K562 (cell line): Measurements from ENCODE around the gene RCE1. TPM values are rescaled to one million over a fixed set of nuclear protein-coding genes. Genes with fewer than 3 reads are reported as not detected.

Source experiments
- ATF1 ChIP-seq, 2 experiments: fragments of 450-650 bp in 1 of 2; IDR thresholded peaks; 2 replicates each; pipeline ENCODE4 v1.6.1; 2016; ENCODE audit warnings: missing compliant biosample characterization in 1 of 2, missing genetic modification characterization in 1 of 2
- BACH1 ChIP-seq: fragments of 200-800 bp; sonication (Bioruptor generic); IDR thresholded peaks from 2 replicates; pipeline ENCODE4 v1.6.1; 2016; ENCODE audit warnings: missing genetic modification characterization, missing compliant biosample characterization
- COPS2 ChIP-seq: fragments of 450-650 bp; conservative IDR thresholded peaks from 2 replicates; pipeline ENCODE4 v1.6.1; 2016; ENCODE audit warnings: mild to moderate bottlenecking, moderate library complexity
- ERF ChIP-seq: fragments of 450-650 bp; formaldehyde crosslinking; IDR thresholded peaks from 2 replicates; pipeline ENCODE4 v1.4.0; 2020; ENCODE audit warnings: mild to moderate bottlenecking, mixed read lengths
- NFE2L1 ChIP-seq: fragments of 450-650 bp; IDR thresholded peaks from 2 replicates; pipeline ENCODE4 v1.6.1; 2016; ENCODE audit warnings: missing genetic modification characterization, low read depth, mild to moderate bottlenecking, missing compliant biosample characterization, moderate library complexity, borderline replicate concordance
- NR2C1 ChIP-seq, 2 experiments: fragments of 450-650 bp; IDR thresholded peaks; 2 replicates each; pipeline ENCODE4 v1.6.1; 2017; ENCODE audit warnings: mild to moderate bottlenecking in 2 of 2, antibody characterized with exemption in 1 of 2, inconsistent platforms in 1 of 2, missing compliant biosample characterization in 1 of 2, missing genetic modification characterization in 1 of 2
- NR2C2 ChIP-seq, 2 experiments: fragments of 200-800 bp in 1 of 2; sonication (Bioruptor generic) in 1 of 2; sonication (generic) in 1 of 2; formaldehyde crosslinking in 1 of 2; IDR thresholded peaks; 2 replicates each; pipeline versions ENCODE4 v1.6.1 to v1.8.0; 2016 to 2022; ENCODE audit warnings: mild to moderate bottlenecking in 1 of 2, missing compliant biosample characterization in 1 of 2, missing genetic modification characterization in 1 of 2, missing genetic modification reagents in 1 of 2
- POLR2A ChIP-seq: fragments of 450-650 bp; conservative IDR thresholded peaks from 2 replicates; pipeline ENCODE4 v1.6.1; 2016
- PRPF4 ChIP-seq: fragments of 200-400 bp; formaldehyde crosslinking; IDR thresholded peaks from one replicate; pipeline ENCODE4 v1.6.1; 2017; ENCODE audit warnings: low read length, low read depth, mild to moderate bottlenecking; ENCODE audit not compliant: insufficient read depth, poor library complexity, severe bottlenecking
- SMARCB1 ChIP-seq: IDR thresholded peaks from 2 replicates; pipeline ENCODE4 v1.6.1; 2011; ENCODE audit warnings: improper control_type of control experiment, low read depth; ENCODE audit not compliant: insufficient read length
- SMARCE1 ChIP-seq: fragments of 450-650 bp; IDR thresholded peaks from 2 replicates; pipeline ENCODE4 v1.7.1; 2016; ENCODE audit warnings: mild to moderate bottlenecking
- TAF9B ChIP-seq: fragments of 450-650 bp; IDR thresholded peaks from 2 replicates; pipeline ENCODE4 v1.6.1; 2018; ENCODE audit warnings: mild to moderate bottlenecking; ENCODE audit not compliant: partially characterized antibody
- TRIM28 ChIP-seq: fragments of 450-650 bp; IDR thresholded peaks from 2 replicates; pipeline ENCODE4 v1.6.1; 2017
- ZBTB8A ChIP-seq: fragments of 450-650 bp; IDR thresholded peaks from 2 replicates; pipeline ENCODE4 v1.6.1; 2018; ENCODE audit warnings: mild to moderate bottlenecking, moderate library complexity; ENCODE audit not compliant: partially characterized antibody
- ZFPM2 ChIP-seq: fragments of 250-450 bp; sonication (Bioruptor Pico); IDR thresholded peaks from 2 replicates; pipeline ENCODE4 v1.5.1; 2022; ENCODE audit warnings: mild to moderate bottlenecking
- ZNF589 ChIP-seq: fragments of 200-800 bp; sonication (Bioruptor generic); IDR thresholded peaks from 2 replicates; pipeline ENCODE4 v1.6.1; 2016; ENCODE audit warnings: low read depth, missing genetic modification characterization, missing compliant biosample characterization
- ZNF778 ChIP-seq: fragments of 450-650 bp; formaldehyde crosslinking; IDR thresholded peaks from 2 replicates; pipeline ENCODE4 v1.4.0; 2020; ENCODE audit warnings: mild to moderate bottlenecking, moderate library complexity
- polyA plus RNA-seq, 8 experiments: library from polyadenylated mRNA; depleted of rRNA in 4 of 8; stranded (reverse) in 5 of 8; unstranded in 3 of 8; fragments of >200 nt; fragmentation: Nextera tagmentation in 2 of 8; fragmentation: Illumina TruSeq in 1 of 8; extraction: Ambion mirVana in 2 of 8; extraction: Trizol in 1 of 8; gene quantifications; 2 replicates each; pipeline versions ENCODE4 v1.2.1 to v1.2.3, GENCODE V29; 2011 to 2014; ENCODE audit warnings: inconsistent platforms in 1 of 8, missing spikeins in 1 of 8
- total RNA-seq, 7 experiments: library from RNA; depleted of rRNA in 6 of 7; stranded (reverse); fragments of >200 nt in 6 of 7; fragmentation: Illumina TruSeq in 2 of 7; extraction: Trizol in 2 of 7; gene quantifications; 2 replicates each; pipeline versions ENCODE4 v1.2.1 to v1.2.3, GENCODE V29; 2011 to 2021; ENCODE audit warnings: low replicate concordance in 1 of 7
- TF ChIP-seq, protein P1 (sequence below): fragments of 450-650 bp; IDR thresholded peaks from 2 replicates; pipeline ENCODE4 v1.6.1; 2017; ENCODE audit warnings: antibody characterized with exemption, mild to moderate bottlenecking
- TF ChIP-seq, protein P2 (sequence below): fragments of 450-650 bp; formaldehyde crosslinking; IDR thresholded peaks from 2 replicates; pipeline ENCODE4 v1.4.0; 2022; ENCODE audit warnings: missing genetic modification characterization
- TF ChIP-seq, protein P3 (sequence below): fragments of 250-450 bp; sonication (Bioruptor Pico); IDR thresholded peaks from 2 replicates; pipeline ENCODE4 v1.8.0; 2021; ENCODE audit warnings: moderate library complexity, mild to moderate bottlenecking, inconsistent platforms
- TF ChIP-seq, protein P4 (sequence below): fragments of 450-650 bp; IDR thresholded peaks from 2 replicates; pipeline ENCODE4 v1.6.1; 2016

Gene RCE1
- total and polyA plus RNA-seq, 9 of the 15 experiments (the other 6 are each of a cell fraction or from before 2014, with no cell fraction given), result 0.75 to 41.5 (median 15.1) TPM

DNA sequence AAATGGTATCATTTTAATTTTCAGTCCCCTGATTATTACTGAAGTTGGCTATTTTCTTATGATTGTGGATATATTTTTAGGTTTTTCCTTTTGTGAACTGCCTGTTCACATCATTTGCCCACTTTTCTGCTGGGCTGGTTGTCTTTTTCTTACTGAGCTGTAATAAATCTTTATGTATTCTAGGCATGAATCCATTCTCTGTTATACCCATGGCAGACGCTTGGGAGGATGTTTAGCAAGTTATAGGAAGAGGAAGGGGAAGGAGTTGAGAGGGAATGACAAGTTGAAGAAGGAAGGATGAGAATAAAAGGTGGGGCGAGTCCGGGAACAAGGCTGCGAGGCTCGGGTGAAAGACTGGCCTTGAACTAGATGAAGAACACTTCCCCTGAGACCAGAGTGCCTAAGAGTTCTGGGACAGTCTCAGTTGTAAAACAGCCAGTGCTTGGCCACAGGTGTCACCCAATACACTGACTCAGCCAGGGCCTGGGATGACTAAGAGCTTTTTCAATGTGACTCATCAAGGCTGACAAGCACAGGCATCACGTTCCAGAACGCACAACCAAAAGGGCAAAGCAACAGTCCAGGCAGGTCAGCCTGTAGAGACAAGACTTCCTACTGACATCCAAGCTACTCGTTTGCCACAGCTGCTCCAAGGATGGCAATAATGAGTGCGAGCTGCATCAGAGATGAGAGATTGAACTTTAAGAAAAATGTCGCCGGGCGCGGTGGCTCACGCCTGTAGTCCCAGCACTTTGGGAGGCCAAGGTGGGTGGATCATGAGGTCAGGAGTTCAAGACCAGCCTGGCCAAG lies 48.8 kb downstream of the RCE1 start (continued):
- TF ChIP-seq ZBTB8A, result no peak
- peak; percentile 78; the same call in 1 of the 2 replicates for TF ChIP-seq TRIM28
- TF ChIP-seq ZFPM2 (CRISPR knock-in tag), result no peak
- TF ChIP-seq SMARCE1, result peak; percentile 96
- no peak for TF ChIP-seq ZNF778 (CRISPR knock-in tag)
- TF ChIP-seq NR2C2 (CRISPR knock-in tag; IDR thresholded peaks at IDR 0.05), result 0 out of 2 replicates have a peak, but pooled peaks have one; percentile 33
- peak; percentile 83 for TF ChIP-seq NR2C2 (tag; IDR thresholded peaks at IDR 0.05)
- peak; percentile 99 for TF ChIP-seq BACH1
- TF ChIP-seq, protein P1, sequence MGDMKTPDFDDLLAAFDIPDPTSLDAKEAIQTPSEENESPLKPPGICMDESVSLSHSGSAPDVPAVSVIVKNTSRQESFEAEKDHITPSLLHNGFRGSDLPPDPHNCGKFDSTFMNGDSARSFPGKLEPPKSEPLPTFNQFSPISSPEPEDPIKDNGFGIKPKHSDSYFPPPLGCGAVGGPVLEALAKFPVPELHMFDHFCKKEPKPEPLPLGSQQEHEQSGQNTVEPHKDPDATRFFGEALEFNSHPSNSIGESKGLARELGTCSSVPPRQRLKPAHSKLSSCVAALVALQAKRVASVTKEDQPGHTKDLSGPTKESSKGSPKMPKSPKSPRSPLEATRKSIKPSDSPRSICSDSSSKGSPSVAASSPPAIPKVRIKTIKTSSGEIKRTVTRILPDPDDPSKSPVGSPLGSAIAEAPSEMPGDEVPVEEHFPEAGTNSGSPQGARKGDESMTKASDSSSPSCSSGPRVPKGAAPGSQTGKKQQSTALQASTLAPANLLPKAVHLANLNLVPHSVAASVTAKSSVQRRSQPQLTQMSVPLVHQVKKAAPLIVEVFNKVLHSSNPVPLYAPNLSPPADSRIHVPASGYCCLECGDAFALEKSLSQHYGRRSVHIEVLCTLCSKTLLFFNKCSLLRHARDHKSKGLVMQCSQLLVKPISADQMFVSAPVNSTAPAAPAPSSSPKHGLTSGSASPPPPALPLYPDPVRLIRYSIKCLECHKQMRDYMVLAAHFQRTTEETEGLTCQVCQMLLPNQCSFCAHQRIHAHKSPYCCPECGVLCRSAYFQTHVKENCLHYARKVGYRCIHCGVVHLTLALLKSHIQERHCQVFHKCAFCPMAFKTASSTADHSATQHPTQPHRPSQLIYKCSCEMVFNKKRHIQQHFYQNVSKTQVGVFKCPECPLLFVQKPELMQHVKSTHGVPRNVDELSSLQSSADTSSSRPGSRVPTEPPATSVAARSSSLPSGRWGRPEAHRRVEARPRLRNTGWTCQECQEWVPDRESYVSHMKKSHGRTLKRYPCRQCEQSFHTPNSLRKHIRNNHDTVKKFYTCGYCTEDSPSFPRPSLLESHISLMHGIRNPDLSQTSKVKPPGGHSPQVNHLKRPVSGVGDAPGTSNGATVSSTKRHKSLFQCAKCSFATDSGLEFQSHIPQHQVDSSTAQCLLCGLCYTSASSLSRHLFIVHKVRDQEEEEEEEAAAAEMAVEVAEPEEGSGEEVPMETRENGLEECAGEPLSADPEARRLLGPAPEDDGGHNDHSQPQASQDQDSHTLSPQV, result peak; percentile 97
- peak; percentile 75 for TF ChIP-seq NFE2L1 (tag)
- TF ChIP-seq PRPF4, result no peak
- no peak for TF ChIP-seq ATF1 (CRISPR knock-in tag; IDR thresholded peaks at IDR 0.05)
- TF ChIP-seq ATF1 (tag; IDR thresholded peaks at IDR 0.05), result peak; percentile 79
- peak; percentile 46; the same call in 1 of the 2 replicates for TF ChIP-seq NR2C1 (IDR thresholded peaks at IDR 0.05)
- peak; percentile 79; the same call in 1 of the 2 replicates for TF ChIP-seq NR2C1 (tag; IDR thresholded peaks at IDR 0.05)
- TF ChIP-seq POLR2A, result peak; percentile 37; the same call in 1 of the 2 replicates
- peak; percentile 49; the same call in 1 of the 2 replicates for TF ChIP-seq ZNF589 (CRISPR knock-in tag)
- peak; percentile 94 for TF ChIP-seq TAF9B
- no peak; the same call in 1 of the 2 replicates for TF ChIP-seq ERF
- no peak for TF ChIP-seq COPS2
- TF ChIP-seq SMARCB1, result peak; percentile 56
- TF ChIP-seq, protein P2, sequence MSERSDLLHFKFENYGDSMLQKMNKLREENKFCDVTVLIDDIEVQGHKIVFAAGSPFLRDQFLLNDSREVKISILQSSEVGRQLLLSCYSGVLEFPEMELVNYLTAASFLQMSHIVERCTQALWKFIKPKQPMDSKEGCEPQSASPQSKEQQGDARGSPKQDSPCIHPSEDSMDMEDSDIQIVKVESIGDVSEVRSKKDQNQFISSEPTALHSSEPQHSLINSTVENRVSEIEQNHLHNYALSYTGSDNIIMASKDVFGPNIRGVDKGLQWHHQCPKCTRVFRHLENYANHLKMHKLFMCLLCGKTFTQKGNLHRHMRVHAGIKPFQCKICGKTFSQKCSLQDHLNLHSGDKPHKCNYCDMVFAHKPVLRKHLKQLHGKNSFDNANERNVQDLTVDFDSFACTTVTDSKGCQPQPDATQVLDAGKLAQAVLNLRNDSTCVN (CRISPR knock-in tag), result no peak
- TF ChIP-seq, protein P3, sequence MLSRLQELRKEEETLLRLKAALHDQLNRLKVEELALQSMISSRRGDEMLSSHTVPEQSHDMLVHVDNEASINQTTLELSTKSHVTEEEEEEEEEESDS (CRISPR knock-in tag), result no peak
- TF ChIP-seq, protein P4, sequence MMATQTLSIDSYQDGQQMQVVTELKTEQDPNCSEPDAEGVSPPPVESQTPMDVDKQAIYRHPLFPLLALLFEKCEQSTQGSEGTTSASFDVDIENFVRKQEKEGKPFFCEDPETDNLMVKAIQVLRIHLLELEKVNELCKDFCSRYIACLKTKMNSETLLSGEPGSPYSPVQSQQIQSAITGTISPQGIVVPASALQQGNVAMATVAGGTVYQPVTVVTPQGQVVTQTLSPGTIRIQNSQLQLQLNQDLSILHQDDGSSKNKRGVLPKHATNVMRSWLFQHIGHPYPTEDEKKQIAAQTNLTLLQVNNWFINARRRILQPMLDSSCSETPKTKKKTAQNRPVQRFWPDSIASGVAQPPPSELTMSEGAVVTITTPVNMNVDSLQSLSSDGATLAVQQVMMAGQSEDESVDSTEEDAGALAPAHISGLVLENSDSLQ, result peak; percentile 92
